NCI-H748 (cell line): ENCODE results near the gene CCDC86.
"Not testable (repeated sequence)": the region's sequence is repeated elsewhere in the genome, so short reads cannot be mapped to it uniquely, and the experiment has no call there.

Source experiments
- DNase-seq: peaks from one replicate; lab custom pipeline; 2025; ENCODE audit not compliant: unreplicated experiment; lab: John Stamatoyannopoulos, UW

CCDC86 gene

GRCh38 chr11:60841797-60842667, at the start of gene CCDC86:
Gene CCDC86 (plus strand): TSS chr11:60842113. CDS start chr11:60842125, 12 bp downstream.
- DNase-seq: peak; percentile 95

GRCh38 chr11:60792521-60792920, 49.4 kb upstream of the CCDC86 start:
- no peak for DNase-seq

GRCh38 chr11:60795291-60795690, 46.6 kb upstream of the CCDC86 start:
- DNase-seq: no peak

- DNase-seq: no peak
Observed at GRCh38 chr11:60797846-60798630, 43.9 kb upstream of the CCDC86 start.

- no peak for DNase-seq
Observed at GRCh38 chr11:60798631-60799030, 43.3 kb upstream of the CCDC86 start.

GRCh38 chr11:60801194-60801593, 40.7 kb upstream of the CCDC86 start:
- DNase-seq: no peak

- DNase-seq: no peak
Observed at GRCh38 chr11:60803273-60803936, 38.5 kb upstream of the CCDC86 start.

GRCh38 chr11:60809249-60809648, 32.7 kb upstream of the CCDC86 start:
- no peak for DNase-seq

- DNase-seq: no peak
Observed at GRCh38 chr11:60809691-60810090, 32.2 kb upstream of the CCDC86 start.

- no peak for DNase-seq
Observed at GRCh38 chr11:60810151-60810550, 31.8 kb upstream of the CCDC86 start.

GRCh38 chr11:60810569-60810968, 31.3 kb upstream of the CCDC86 start:
- DNase-seq: no peak

GRCh38 chr11:60813324-60813723, 28.6 kb upstream of the CCDC86 start:
- no peak for DNase-seq

- no peak for DNase-seq
Observed at GRCh38 chr11:60814112-60814511, 27.8 kb upstream of the CCDC86 start.

- no peak for DNase-seq
Observed at GRCh38 chr11:60816590-60817157, 25.2 kb upstream of the CCDC86 start.

- DNase-seq: no peak
Observed at GRCh38 chr11:60818057-60818456, 23.9 kb upstream of the CCDC86 start.

- no peak for DNase-seq
Observed at GRCh38 chr11:60821827-60822599, 19.9 kb upstream of the CCDC86 start.

- DNase-seq: not testable (repeated sequence)
Observed at GRCh38 chr11:60823745-60824306, 18.1 kb upstream of the CCDC86 start.

- no peak for DNase-seq
Observed at GRCh38 chr11:60825118-60825517, 16.8 kb upstream of the CCDC86 start.

GRCh38 chr11:60825790-60826189, 16.1 kb upstream of the CCDC86 start:
- no peak for DNase-seq

GRCh38 chr11:60830478-60831142, 11.3 kb upstream of the CCDC86 start:
- no peak for DNase-seq
